ENCODE data around the gene BRCC3. TPM values are rescaled to one million over a fixed set of nuclear protein-coding genes. Genes with fewer than 3 reads are reported as not detected.

Gene BRCC3
- total RNA-seq, 1 donor from 2014 or later = 29.8 TPM

- no peaks in the 10 kb centered on the region for H3K27me3 Mint-ChIP-seq
- H3K9me3 Mint-ChIP-seq = no peaks in the 10 kb centered on the region
- H3K4me3 Mint-ChIP-seq = no peak overlapping the region
- no peak for DNase-seq (ENCODE audit: extremely low spot score, unreplicated experiment)
- no peak overlapping the region for H3K27ac Mint-ChIP-seq
- no peaks in the 10 kb centered on the region for H3K4me1 Mint-ChIP-seq (ENCODE audit: unreplicated experiment)
- TF ChIP-seq CTCF (conservative IDR thresholded peaks at IDR 0.05) = no peak
- H3K36me3 Mint-ChIP-seq = peaks cover 8% of the 10 kb centered on the region
Measured at GRCh38 chrX:155046129-155046810, 25.0 kb upstream of the BRCC3 start.

GRCh38 chrX:155046811-155047528, 24.3 kb upstream of the BRCC3 start:
- no peak overlapping the region for H3K27ac Mint-ChIP-seq
- H3K27me3 Mint-ChIP-seq = no peaks in the 10 kb centered on the region
- H3K36me3 Mint-ChIP-seq = peaks cover 14% of the 10 kb centered on the region
- no peak for DNase-seq (ENCODE audit: extremely low spot score, unreplicated experiment)
- H3K4me1 Mint-ChIP-seq (ENCODE audit: unreplicated experiment) = no peaks in the 10 kb centered on the region
- no peak for TF ChIP-seq CTCF (conservative IDR thresholded peaks at IDR 0.05)
- no peaks in the 10 kb centered on the region for H3K9me3 Mint-ChIP-seq
- no peak overlapping the region for H3K4me3 Mint-ChIP-seq

- TF ChIP-seq CTCF (conservative IDR thresholded peaks at IDR 0.05) = peak; percentile 69
- Mint-ChIP-seq H3K27me3 (no peaks in the 10 kb centered on the region), H3K27ac (no peak overlapping the region), H3K4me3 (no peak overlapping the region), H3K4me1 (ENCODE audit: unreplicated experiment) (no peaks in the 10 kb centered on the region), H3K9me3 (no peaks in the 10 kb centered on the region), H3K36me3 (peaks cover 17% of the 10 kb centered on the region)
- DNase-seq (ENCODE audit: extremely low spot score, unreplicated experiment) = no peak
Measured at GRCh38 chrX:155048977-155049619, 22.2 kb upstream of the BRCC3 start.

- no peak for TF ChIP-seq CTCF (conservative IDR thresholded peaks at IDR 0.05)
- H3K27me3 Mint-ChIP-seq = no peaks in the 10 kb centered on the region
- H3K4me3 Mint-ChIP-seq = no peak overlapping the region
- no peaks in the 10 kb centered on the region for H3K9me3 Mint-ChIP-seq
- H3K4me1 Mint-ChIP-seq (ENCODE audit: unreplicated experiment) = no peaks in the 10 kb centered on the region
- peaks cover 10% of the 10 kb centered on the region for H3K36me3 Mint-ChIP-seq
- DNase-seq (ENCODE audit: extremely low spot score, unreplicated experiment) = no peak
- no peak overlapping the region for H3K27ac Mint-ChIP-seq
Measured at GRCh38 chrX:155052738-155053498, 18.4 kb upstream of the BRCC3 start.

GRCh38 chrX:155053656-155054055, 17.7 kb upstream of the BRCC3 start:
- DNase-seq (ENCODE audit: extremely low spot score, unreplicated experiment) = no peak
- no peak overlapping the region for H3K27ac Mint-ChIP-seq
- H3K4me1 Mint-ChIP-seq (ENCODE audit: unreplicated experiment) = no peaks in the 10 kb centered on the region
- no peak for TF ChIP-seq CTCF (conservative IDR thresholded peaks at IDR 0.05)
- H3K27me3 Mint-ChIP-seq = no peaks in the 10 kb centered on the region
- peaks cover 10% of the 10 kb centered on the region for H3K36me3 Mint-ChIP-seq
- no peaks in the 10 kb centered on the region for H3K9me3 Mint-ChIP-seq
- H3K4me3 Mint-ChIP-seq = no peak overlapping the region

All from type B pancreatic cell (in vitro differentiated cells).